ENCODE measurements around the gene DEPDC4. TPM values are rescaled to one million over a fixed set of nuclear protein-coding genes. Genes with fewer than 3 reads are reported as not detected.
"Not testable (repeated sequence)": the region's sequence is repeated elsewhere in the genome, so short reads cannot be mapped to it uniquely, and the experiment has no call there.

The DEPDC4 gene
- total RNA-seq, 1 donor from 2014 or later = 2.1 TPM

DNA sequence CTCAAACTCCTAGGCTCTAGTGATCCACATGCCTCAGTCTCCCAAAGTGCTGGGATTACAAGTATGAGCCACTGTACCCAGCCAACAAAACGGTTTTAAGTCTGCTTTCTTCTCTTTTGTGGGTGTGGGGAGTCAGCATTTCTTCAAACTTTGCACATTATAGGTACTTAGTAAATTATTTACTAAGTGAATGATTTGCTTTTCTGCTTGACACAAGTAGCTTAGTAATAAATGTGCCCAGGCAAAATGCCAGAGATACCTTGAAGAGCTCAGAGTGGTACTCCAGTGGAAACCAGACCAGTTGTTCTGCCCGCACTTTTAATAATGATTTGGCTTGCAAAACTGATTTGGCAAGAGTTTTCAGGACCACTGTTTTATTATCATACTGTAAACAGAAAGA, 15.0 kb downstream of the DEPDC4 start:
- DNase-seq (ENCODE audit: low spot score) = no peak
- Mint-ChIP-seq H3K36me3 (ENCODE audit: low read depth) (no peaks in the 10 kb centered on the region), H3K9me3 (no peaks in the 10 kb centered on the region), H3K27me3 (ENCODE audit: insufficient read depth) (no peaks in the 10 kb centered on the region), H3K27ac (no peak overlapping the region), H3K4me3 (no peak overlapping the region), H3K4me1 (ENCODE audit: low read depth) (no peaks in the 10 kb centered on the region)
- intact Hi-C loops (cut with micrococcal nuclease) = no loop called here

DNA sequence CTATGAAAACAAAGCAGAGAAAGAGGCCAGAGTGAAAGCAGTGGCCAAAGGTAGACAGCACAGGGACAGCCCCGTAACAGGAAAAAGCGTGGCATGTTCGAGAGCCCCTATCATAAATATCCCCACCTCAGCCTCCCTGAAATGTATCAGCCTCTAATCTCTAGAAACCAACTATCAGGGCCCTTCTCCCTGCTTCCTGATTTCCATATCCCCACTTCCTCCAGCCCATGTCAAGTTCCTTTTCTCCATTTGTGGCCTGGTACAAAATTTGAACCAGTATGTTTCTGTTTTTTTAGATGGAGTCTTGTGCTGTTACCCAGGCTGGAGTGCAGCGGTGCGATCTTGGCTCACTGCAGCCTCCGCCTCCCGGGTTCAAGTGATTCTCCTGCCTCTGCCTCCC, 16.9 kb downstream of the DEPDC4 start:
- DNase-seq (ENCODE audit: low spot score) = no peak
- no peaks in the 10 kb centered on the region for H3K4me1 Mint-ChIP-seq (ENCODE audit: low read depth)
- no peak overlapping the region for H3K27ac Mint-ChIP-seq
- no peaks in the 10 kb centered on the region for H3K9me3 Mint-ChIP-seq
- H3K4me3 Mint-ChIP-seq = no peak overlapping the region
- no peaks in the 10 kb centered on the region for H3K36me3 Mint-ChIP-seq (ENCODE audit: low read depth)
- H3K27me3 Mint-ChIP-seq (ENCODE audit: insufficient read depth) = no peaks in the 10 kb centered on the region
- intact Hi-C loops (cut with micrococcal nuclease) = no loop called here

- Mint-ChIP-seq H3K27me3 (ENCODE audit: insufficient read depth) (no peaks in the 10 kb centered on the region), H3K4me3 (no peak overlapping the region), H3K36me3 (ENCODE audit: low read depth) (no peaks in the 10 kb centered on the region), H3K4me1 (ENCODE audit: low read depth) (no peaks in the 10 kb centered on the region), H3K27ac (no peak overlapping the region), H3K9me3 (no peaks in the 10 kb centered on the region)
- intact Hi-C loops (cut with micrococcal nuclease) = no loop called here
- no peak for DNase-seq (ENCODE audit: low spot score)
Observed at GRCh38 chr12:100248886-100249285, 18.0 kb downstream of the DEPDC4 start.

GRCh38 chr12:100247765-100248164, 19.1 kb downstream of the DEPDC4 start:
- Mint-ChIP-seq H3K9me3 (no peaks in the 10 kb centered on the region), H3K4me1 (ENCODE audit: low read depth) (no peaks in the 10 kb centered on the region), H3K4me3 (no peak overlapping the region), H3K27me3 (ENCODE audit: insufficient read depth) (no peaks in the 10 kb centered on the region), H3K27ac (no peak overlapping the region), H3K36me3 (ENCODE audit: low read depth) (no peaks in the 10 kb centered on the region)
- no peak for DNase-seq (ENCODE audit: low spot score)
- intact Hi-C loops (cut with micrococcal nuclease) = no loop called here

GRCh38 chr12:100243137-100243536, 23.7 kb downstream of the DEPDC4 start:
- DNase-seq (ENCODE audit: low spot score) = no peak
- Mint-ChIP-seq H3K36me3 (ENCODE audit: low read depth) (no peaks in the 10 kb centered on the region), H3K4me1 (ENCODE audit: low read depth) (no peaks in the 10 kb centered on the region), H3K27ac (no peak overlapping the region), H3K4me3 (no peak overlapping the region), H3K9me3 (no peaks in the 10 kb centered on the region), H3K27me3 (ENCODE audit: insufficient read depth) (no peaks in the 10 kb centered on the region)
- intact Hi-C loops (cut with micrococcal nuclease) = no loop called here

DNA sequence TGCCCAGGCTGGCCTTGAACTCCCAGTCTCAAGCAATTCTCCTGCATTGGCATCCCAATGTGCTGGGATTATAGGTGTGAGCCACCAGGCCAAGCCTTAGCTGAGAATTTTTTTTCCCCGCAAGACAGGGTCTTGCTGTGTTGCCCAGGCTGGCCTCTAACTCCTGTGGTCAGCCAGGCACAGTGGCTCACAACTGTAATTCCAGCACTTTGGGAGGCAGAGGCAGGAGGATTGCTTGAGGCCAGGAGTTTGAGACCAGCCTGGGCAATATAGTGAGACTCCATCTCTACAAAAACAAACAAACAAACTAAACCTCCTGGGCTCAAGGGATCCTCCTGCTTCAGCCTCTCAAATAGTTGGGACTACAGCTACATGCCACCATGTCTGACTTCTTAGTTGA, 27.3 kb downstream of the DEPDC4 start:
- no peaks in the 10 kb centered on the region for H3K36me3 Mint-ChIP-seq (ENCODE audit: low read depth)
- DNase-seq (ENCODE audit: low spot score) = no peak
- no peaks in the 10 kb centered on the region for H3K9me3 Mint-ChIP-seq
- H3K27ac Mint-ChIP-seq = no peak overlapping the region
- H3K27me3 Mint-ChIP-seq (ENCODE audit: insufficient read depth) = peaks cover 2% of the 10 kb centered on the region
- intact Hi-C loops (cut with micrococcal nuclease) = no loop called here
- H3K4me3 Mint-ChIP-seq = no peak overlapping the region
- no peaks in the 10 kb centered on the region for H3K4me1 Mint-ChIP-seq (ENCODE audit: low read depth)

- intact Hi-C loops (cut with micrococcal nuclease) = no loop called here
- H3K27ac Mint-ChIP-seq = no peak overlapping the region
- H3K36me3 Mint-ChIP-seq (ENCODE audit: low read depth) = no peaks in the 10 kb centered on the region
- H3K4me1 Mint-ChIP-seq (ENCODE audit: low read depth) = no peaks in the 10 kb centered on the region
- H3K4me3 Mint-ChIP-seq = no peak overlapping the region
- H3K9me3 Mint-ChIP-seq = no peaks in the 10 kb centered on the region
- no peak for DNase-seq (ENCODE audit: low spot score)
- peaks cover 2% of the 10 kb centered on the region for H3K27me3 Mint-ChIP-seq (ENCODE audit: insufficient read depth)
Observed at GRCh38 chr12:100238801-100239200, 28.1 kb downstream of the DEPDC4 start.

- H3K27ac Mint-ChIP-seq = no peak overlapping the region
- intact Hi-C loops (cut with micrococcal nuclease) = loop anchor here (1.0 to 2.0 kb wide), 4 partner anchors 170 to 507 kb away; no protein-coding TSS in a partner anchor
- DNase-seq (ENCODE audit: low spot score) = no peak
- no peaks in the 10 kb centered on the region for H3K4me1 Mint-ChIP-seq (ENCODE audit: low read depth)
- peaks cover 2% of the 10 kb centered on the region for H3K27me3 Mint-ChIP-seq (ENCODE audit: insufficient read depth)
- H3K36me3 Mint-ChIP-seq (ENCODE audit: low read depth) = no peaks in the 10 kb centered on the region
- H3K4me3 Mint-ChIP-seq = no peak overlapping the region
- no peaks in the 10 kb centered on the region for H3K9me3 Mint-ChIP-seq
Observed at GRCh38 chr12:100234591-100235304, 32.1 kb downstream of the DEPDC4 start.

- Mint-ChIP-seq H3K36me3 (ENCODE audit: low read depth) (no peaks in the 10 kb centered on the region), H3K4me1 (ENCODE audit: low read depth) (no peaks in the 10 kb centered on the region), H3K27ac (no peak overlapping the region), H3K27me3 (ENCODE audit: insufficient read depth) (peaks cover 2% of the 10 kb centered on the region), H3K9me3 (no peaks in the 10 kb centered on the region), H3K4me3 (no peak overlapping the region)
- intact Hi-C loops (cut with micrococcal nuclease) = loop anchor here (1.0 to 2.0 kb wide), 4 partner anchors 170 to 507 kb away; no protein-coding TSS in a partner anchor
- DNase-seq (ENCODE audit: low spot score) = no peak
Observed at GRCh38 chr12:100234166-100234565, 32.7 kb downstream of the DEPDC4 start.

- intact Hi-C loops (cut with micrococcal nuclease); DNase-seq (ENCODE audit: low spot score); H3K27me3 Mint-ChIP-seq (ENCODE audit: insufficient read depth); H3K9me3 Mint-ChIP-seq; H3K4me1 Mint-ChIP-seq (ENCODE audit: low read depth); H3K36me3 Mint-ChIP-seq (ENCODE audit: low read depth); H3K27ac Mint-ChIP-seq; H3K4me3 Mint-ChIP-seq: not testable (repeated sequence)
Observed at GRCh38 chr12:100231873-100232272, 35.0 kb downstream of the DEPDC4 start.

DNA sequence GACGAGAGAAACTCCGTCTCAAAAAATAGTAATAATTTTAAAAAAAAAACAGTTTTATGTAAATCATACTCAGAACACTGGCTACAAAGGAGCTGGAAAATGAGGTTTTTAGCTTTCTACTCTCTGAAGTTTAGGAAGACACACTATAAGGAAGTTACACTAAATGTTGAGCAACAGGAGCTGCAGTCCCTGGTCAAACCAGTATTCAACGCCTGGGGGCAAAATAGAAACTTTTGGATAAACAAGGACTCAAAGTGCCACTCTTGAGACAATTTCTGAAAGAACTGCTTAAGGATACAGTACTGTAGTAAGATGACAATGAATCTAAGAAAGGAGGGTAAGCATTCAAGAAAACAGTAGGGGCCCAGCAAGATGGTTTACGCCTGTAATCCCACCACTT, 37.0 kb downstream of the DEPDC4 start:
- no peak for DNase-seq (ENCODE audit: low spot score)
- Mint-ChIP-seq H3K27ac (no peak overlapping the region), H3K27me3 (ENCODE audit: insufficient read depth) (no peaks in the 10 kb centered on the region), H3K4me3 (no peak overlapping the region), H3K4me1 (ENCODE audit: low read depth) (no peaks in the 10 kb centered on the region), H3K9me3 (no peaks in the 10 kb centered on the region), H3K36me3 (ENCODE audit: low read depth) (no peaks in the 10 kb centered on the region)
- intact Hi-C loops (cut with micrococcal nuclease) = no loop called here

GRCh38 chr12:100229036-100229635, 37.7 kb downstream of the DEPDC4 start:
- no peak overlapping the region for H3K27ac Mint-ChIP-seq
- no peaks in the 10 kb centered on the region for H3K9me3 Mint-ChIP-seq
- H3K36me3 Mint-ChIP-seq (ENCODE audit: low read depth) = no peaks in the 10 kb centered on the region
- no peaks in the 10 kb centered on the region for H3K4me1 Mint-ChIP-seq (ENCODE audit: low read depth)
- no peak overlapping the region for H3K4me3 Mint-ChIP-seq
- DNase-seq (ENCODE audit: low spot score) = no peak
- no peaks in the 10 kb centered on the region for H3K27me3 Mint-ChIP-seq (ENCODE audit: insufficient read depth)
- intact Hi-C loops (cut with micrococcal nuclease) = no loop called here

GRCh38 chr12:100225491-100225890, 41.4 kb downstream of the DEPDC4 start:
- Mint-ChIP-seq H3K36me3 (ENCODE audit: low read depth) (peaks cover 11% of the 10 kb centered on the region), H3K4me3 (no peak overlapping the region), H3K27ac (no peak overlapping the region), H3K27me3 (ENCODE audit: insufficient read depth) (no peaks in the 10 kb centered on the region), H3K9me3 (no peaks in the 10 kb centered on the region), H3K4me1 (ENCODE audit: low read depth) (no peaks in the 10 kb centered on the region)
- intact Hi-C loops (cut with micrococcal nuclease) = no loop called here
- DNase-seq (ENCODE audit: low spot score) = no peak

All from activated T-helper 1 cell treated with anti-CD3 and anti-CD28 coated beads, Interleukin-12 subunit alpha, Interleukin-12 subunit beta, Interleukin-2, Interleukin-4 antibody, amounts not matched to agents 30 ng/mL and 10 ng/mL and 1 ng/mL, durations not matched to agents 14 hours and 24 hours and 36 hours (primary cell).